Bronchial epithelial cell (primary cell): Measurements from ENCODE around the gene DDC. TPM values are rescaled to one million over a fixed set of nuclear protein-coding genes. Genes with fewer than 3 reads are reported as not detected.

Experiments
- DNase-seq: peaks from one replicate; pipeline ENCODE4 v3.0.0-alpha.2; 2010; ENCODE audit warnings: low read depth
- FAIRE-seq: peaks from 2 replicates; lab custom pipeline; 2011; peaks lifted over from hg19 to GRCh38; lab: Jason Lieb, UNC
- H3K27me3 ChIP-seq: 2 replicates; pipeline ENCODE4 v1.5.1; 2011; ENCODE audit warnings: low read length; ENCODE audit not compliant: control insufficient read depth, insufficient read depth
- H3K36me3 ChIP-seq: 2 replicates; pipeline ENCODE4 v1.5.1; 2011; ENCODE audit warnings: low read length; ENCODE audit not compliant: control insufficient read depth, insufficient read depth
- H3K4me3 ChIP-seq: 2 replicates; pipeline ENCODE4 v1.5.1; 2011; ENCODE audit warnings: mild to moderate bottlenecking, low read depth, low read length, control low read depth
- CTCF ChIP-seq: IDR thresholded peaks from 2 replicates; pipeline ENCODE4 v1.5.1; 2011; ENCODE audit warnings: mild to moderate bottlenecking, moderate library complexity, low read length, control low read depth, inconsistent platforms; ENCODE audit not compliant: insufficient read depth, severe bottlenecking
- total RNA-seq: library from RNA; depleted of rRNA; stranded (reverse); fragments of >200 nt; gene quantifications from 2 replicates; pipeline ENCODE4 v1.2.1, GENCODE V29; 2014

DDC gene
- total RNA-seq, 1 donor from 2014 or later = not detected

GRCh38 chr7:50556247-50556991 lies 8.8 kb downstream of the DDC start:
- peak; percentile 15 for DNase-seq
- no peaks in the 10 kb centered on the region for H3K36me3 ChIP-seq
- no peak overlapping the region for H3K4me3 ChIP-seq
- no peak for TF ChIP-seq CTCF
- H3K27me3 ChIP-seq = peaks cover 10% of the 10 kb centered on the region
- FAIRE-seq = no peak

- no peak for FAIRE-seq
- DNase-seq = no peak
- H3K27me3 ChIP-seq = peaks cover 9% of the 10 kb centered on the region
- no peaks in the 10 kb centered on the region for H3K36me3 ChIP-seq
- TF ChIP-seq CTCF = no peak
- H3K4me3 ChIP-seq = no peak overlapping the region
Measured at GRCh38 chr7:50555594-50556140, 9.5 kb downstream of the DDC start.

GRCh38 chr7:50554431-50555322 lies 10.5 kb downstream of the DDC start:
- no peak for DNase-seq
- TF ChIP-seq CTCF = no peak
- FAIRE-seq = no peak
- Histone ChIP-seq H3K36me3 (no peaks in the 10 kb centered on the region), H3K4me3 (no peak overlapping the region), H3K27me3 (peaks cover 9% of the 10 kb centered on the region)

GRCh38 chr7:50553973-50554372 lies 11.2 kb downstream of the DDC start:
- FAIRE-seq (no peak), DNase-seq (no peak)
- TF ChIP-seq CTCF = no peak
- H3K36me3 ChIP-seq = no peaks in the 10 kb centered on the region
- H3K27me3 ChIP-seq = peaks cover 9% of the 10 kb centered on the region
- H3K4me3 ChIP-seq = no peak overlapping the region

GRCh38 chr7:50552921-50553320 lies 12.3 kb downstream of the DDC start:
- Histone ChIP-seq H3K27me3 (peaks cover 6% of the 10 kb centered on the region), H3K4me3 (no peak overlapping the region), H3K36me3 (no peaks in the 10 kb centered on the region)
- peak; percentile 77 for FAIRE-seq
- TF ChIP-seq CTCF = no peak
- peak; percentile 34 for DNase-seq
